GM21723 (cell line): ENCODE data around the gene HTR2C.
A peak's percentile ranks its signal among the peaks of the same experiment; 100 is the strongest.
"Not testable (repeated sequence)": the region's sequence is repeated elsewhere in the genome, so short reads cannot be mapped to it uniquely, and the experiment has no call there.

ENCODE experiments used
- ATAC-seq: cut with Tn5 transposase; IDR thresholded peaks from one replicate; pipeline ENCODE4 v1.9.1; 2021; ENCODE audit warnings: mild to moderate bottlenecking, moderate library complexity; ENCODE audit not compliant: unreplicated experiment

HTR2C gene

GRCh38 chrX:114583646-114584374 lies at the start of gene HTR2C:
Gene HTR2C, plus strand, starts transcription at chrX:114584086. Its CDS starts 142,851 bp downstream, at chrX:114726937.
- ATAC-seq = no peak

GRCh38 chrX:114580336-114580735 lies 3.5 kb upstream of the HTR2C start:
- ATAC-seq = no peak

GRCh38 chrX:114581528-114582263 lies 2.2 kb upstream of the HTR2C start:
- no peak for ATAC-seq

- no peak for ATAC-seq
These were observed 1.6 kb upstream of the HTR2C start for GRCh38 chrX:114582264-114582632.

- ATAC-seq = no peak
These were observed 1.0 kb upstream of the HTR2C start for GRCh38 chrX:114582698-114583395.

GRCh38 chrX:114584375-114584943 lies 573 bp downstream of the HTR2C start:
- no peak for ATAC-seq

GRCh38 chrX:114584983-114585842 lies 1.3 kb downstream of the HTR2C start:
- no peak for ATAC-seq

- no peak for ATAC-seq
These were observed 7.2 kb downstream of the HTR2C start for GRCh38 chrX:114591121-114591520.

GRCh38 chrX:114599305-114599704 lies 15.4 kb downstream of the HTR2C start:
- no peak for ATAC-seq

- no peak for ATAC-seq
These were observed 16.0 kb downstream of the HTR2C start for GRCh38 chrX:114599911-114600310.

- not testable (repeated sequence) for ATAC-seq
These were observed 22.7 kb downstream of the HTR2C start for GRCh38 chrX:114606619-114607018.

- peak; percentile 83 for ATAC-seq
These were observed 27.2 kb downstream of the HTR2C start for GRCh38 chrX:114611018-114611619.

GRCh38 chrX:114615765-114616164 lies 31.9 kb downstream of the HTR2C start:
- ATAC-seq = no peak

- no peak for ATAC-seq
These were observed 36.0 kb downstream of the HTR2C start for GRCh38 chrX:114619874-114620273.

- no peak for ATAC-seq
These were observed 42.4 kb downstream of the HTR2C start for GRCh38 chrX:114626323-114626722.

- ATAC-seq = no peak
These were observed 52.1 kb downstream of the HTR2C start for GRCh38 chrX:114635986-114636385.

GRCh38 chrX:114650351-114650750 lies 66.5 kb downstream of the HTR2C start:
- no peak for ATAC-seq

- ATAC-seq = no peak
These were observed 91.5 kb downstream of the HTR2C start for GRCh38 chrX:114675365-114675764.

GRCh38 chrX:114700533-114700932 lies 116.6 kb downstream of the HTR2C start:
- ATAC-seq = not testable (repeated sequence)

- ATAC-seq = no peak
These were observed 125.5 kb downstream of the HTR2C start for GRCh38 chrX:114709406-114709805.
